Putamen (tissue), 1 donor: ENCODE results near the gene CYP19A1.
"Not testable (repeated sequence)": the region's sequence is repeated elsewhere in the genome, so short reads cannot be mapped to it uniquely, and the experiment has no call there.

Experiments used
- DNase-seq: peaks from one replicate; pipeline ENCODE4 v3.0.0-alpha.2; 2016; ENCODE audit warnings: low spot score

The CYP19A1 gene

GRCh38 chr15:51261113-51261512 is 77.3 kb downstream of the CYP19A1 start:
- not testable (repeated sequence) for DNase-seq

GRCh38 chr15:51260202-51260601 is 78.2 kb downstream of the CYP19A1 start:
- DNase-seq = no peak

GRCh38 chr15:51255533-51255932 is 82.9 kb downstream of the CYP19A1 start:
- no peak for DNase-seq

GRCh38 chr15:51253366-51253765 is 85.0 kb downstream of the CYP19A1 start:
- no peak for DNase-seq

GRCh38 chr15:51252671-51253070 is 85.7 kb downstream of the CYP19A1 start:
- no peak for DNase-seq

- no peak for DNase-seq
Measured at GRCh38 chr15:51251556-51251955, 86.8 kb downstream of the CYP19A1 start.

- no peak for DNase-seq
Measured at GRCh38 chr15:51250217-51251011, 88.0 kb downstream of the CYP19A1 start.

GRCh38 chr15:51245628-51246027 is 92.8 kb downstream of the CYP19A1 start:
- DNase-seq = no peak

- no peak for DNase-seq
Measured at GRCh38 chr15:51244423-51244869, 94.0 kb downstream of the CYP19A1 start.

GRCh38 chr15:51243774-51244173 is 94.6 kb downstream of the CYP19A1 start:
- DNase-seq = peak; percentile 39

- no peak for DNase-seq
Measured at GRCh38 chr15:51240066-51240465, 98.3 kb downstream of the CYP19A1 start.

GRCh38 chr15:51237816-51238215 is 100.6 kb downstream of the CYP19A1 start:
- DNase-seq = no peak

GRCh38 chr15:51234176-51234927 is 104.0 kb downstream of the CYP19A1 start:
- no peak for DNase-seq

- DNase-seq = no peak
Measured at GRCh38 chr15:51232581-51232980, 105.8 kb downstream of the CYP19A1 start.

- peak; percentile 49 for DNase-seq
Measured at GRCh38 chr15:51229907-51230330, 108.5 kb downstream of the CYP19A1 start.

GRCh38 chr15:51227940-51228732 is 110.3 kb downstream of the CYP19A1 start:
- peak; percentile 41 for DNase-seq

GRCh38 chr15:51226576-51227210 is 111.7 kb downstream of the CYP19A1 start:
- no peak for DNase-seq

- no peak for DNase-seq
Measured at GRCh38 chr15:51224428-51224827, 114.0 kb downstream of the CYP19A1 start.

- DNase-seq = peak; percentile 24
Measured at GRCh38 chr15:51223771-51224229, 114.6 kb downstream of the CYP19A1 start.

- DNase-seq = no peak
Measured at GRCh38 chr15:51218299-51218938, 120.0 kb downstream of the CYP19A1 start.

- no peak for DNase-seq
Measured at GRCh38 chr15:51212909-51213308, 125.5 kb downstream of the CYP19A1 start.
